HepG2 (cell line): ENCODE measurements around the gene TBXAS1. TPM values are rescaled to one million over a fixed set of nuclear protein-coding genes. Genes with fewer than 3 reads are reported as not detected.

ENCODE experiments used
- ATAC-seq: fragments of 200-7000 bp; cut with Tn5 transposase; 3 replicates; pipeline ENCODE4 v1.9.1; 2020; ENCODE audit warnings: mild to moderate bottlenecking, moderate library complexity
- BruUV-seq: library from RNA; stranded (reverse); fragments of 400-500 nt; replicated peaks from 2 replicates; lab custom pipeline; 2021; lab: Mats Ljungman, UMichigan
- CTCF ChIA-PET: fragments of 300-600 bp; formaldehyde crosslinking; extraction: SDS; loops from one replicate; lab custom pipeline; 2021; ENCODE audit warnings: low total read pairs, inconsistent platforms, low intra/inter-chr PET ratio; lab: Yijun Ruan, JAX
- POLR2A ChIA-PET: fragments of 350-600 bp; sonication (Branson Sonifier 250); formaldehyde crosslinking; loops from one replicate; lab custom pipeline; 2020; ENCODE audit warnings: antibody characterized with exemption, inconsistent platforms; lab: Yijun Ruan, JAX
- DNase-seq: peaks from one replicate; pipeline ENCODE4 v3.0.0-alpha.2; 2015; ENCODE audit warnings: low spot score
- FAIRE-seq: peaks from 3 replicates; lab custom pipeline; 2011; peaks lifted over from hg19 to GRCh38; lab: Jason Lieb, UNC
- H2AFZ ChIP-seq: one replicate; pipeline ENCODE4 v1.6.1; 2011; ENCODE audit warnings: low read length, inconsistent platforms
- H3K27ac ChIP-seq: fragments of 300-600 bp; 3 replicates; pipeline ENCODE4 v1.8.0; 2011; ENCODE audit warnings: mixed run types, mild to moderate bottlenecking, mixed read lengths, low read length, inconsistent platforms; ENCODE audit not compliant: insufficient read depth; ENCODE audit errors: extremely low read length
- H3K27me3 ChIP-seq, 2 experiments: fragments of 200-600 bp in 1 of 2; 2 replicates in 1 of 2; 3 replicates in 1 of 2; pipeline versions ENCODE4 v1.6.0 to v1.8.0; 2011; ENCODE audit warnings: low read length in 2 of 2, mild to moderate bottlenecking in 2 of 2, moderate library complexity in 2 of 2, inconsistent platforms in 1 of 2; ENCODE audit not compliant: insufficient read depth in 2 of 2, control insufficient read depth in 1 of 2
- H3K36me3 ChIP-seq, 2 experiments: fragments of 200-600 bp in 1 of 2; replicated peaks in 1 of 2; 2 replicates in 1 of 2; 3 replicates in 1 of 2; pipeline versions ENCODE4 v1.5.1 to v1.8.0; 2011; ENCODE audit warnings: low read length in 2 of 2, inconsistent platforms in 1 of 2; ENCODE audit not compliant: insufficient read depth in 2 of 2, control insufficient read depth in 1 of 2
- H3K4me1 ChIP-seq: 2 replicates; pipeline ENCODE4 v1.5.1; 2012; ENCODE audit warnings: low read length, inconsistent platforms; ENCODE audit not compliant: insufficient read depth
- H3K4me2 ChIP-seq: 2 replicates; pipeline ENCODE4 v1.6.0; 2011; ENCODE audit warnings: low read depth, low read length, inconsistent platforms
- H3K4me3 ChIP-seq, 3 experiments: fragments of 200-600 bp in 1 of 3; sonication (generic), shearing (Covaris generic) in 1 of 3; replicated peaks in 1 of 3; 2 replicates each; pipeline ENCODE4 v1.5.1; 2011 to 2016; ENCODE audit warnings: low read length in 3 of 3, inconsistent platforms in 2 of 3, low read depth in 2 of 3, mild to moderate bottlenecking in 2 of 3, control low read depth in 1 of 3, mixed read lengths in 1 of 3; ENCODE audit not compliant: insufficient read depth in 1 of 3
- H3K79me2 ChIP-seq: one replicate; pipeline ENCODE4 v1.6.1; 2011; ENCODE audit warnings: low read length, inconsistent platforms; ENCODE audit not compliant: insufficient read depth
- H3K9ac ChIP-seq: 2 replicates; pipeline ENCODE4 v1.6.0; 2011; ENCODE audit warnings: mild to moderate bottlenecking, low read depth, low read length, inconsistent platforms; ENCODE audit not compliant: insufficient read depth
- H3K9me3 ChIP-seq: 2 replicates; pipeline ENCODE4 v1.5.1; 2012; ENCODE audit warnings: mild to moderate bottlenecking, low read length
- H4K20me1 ChIP-seq: 2 replicates; pipeline ENCODE4 v1.6.0; 2011; ENCODE audit warnings: inconsistent platforms, mild to moderate bottlenecking, low read length, moderate library complexity; ENCODE audit not compliant: insufficient read depth
- CENPT ChIP-seq: sonication (generic); formaldehyde crosslinking; IDR thresholded peaks from 2 replicates; pipeline ENCODE4 v1.8.0; 2022; ENCODE audit warnings: low read depth, mild to moderate bottlenecking, moderate library complexity, missing genetic modification reagents
- ELF1 ChIP-seq: sonication (generic); formaldehyde crosslinking; IDR thresholded peaks from 2 replicates; pipeline ENCODE4 v1.4.0; 2020; ENCODE audit warnings: missing genetic modification reagents
- ELF4 ChIP-seq: sonication (generic); formaldehyde crosslinking; IDR thresholded peaks from 2 replicates; pipeline ENCODE4 v1.5.0; 2020; ENCODE audit warnings: missing genetic modification reagents, mild to moderate bottlenecking, moderate library complexity, borderline replicate concordance
- HMG20A ChIP-seq: IDR thresholded peaks from 2 replicates; pipeline ENCODE4 v1.6.1; 2016; ENCODE audit warnings: borderline replicate concordance
- MTF1 ChIP-seq: sonication (generic); formaldehyde crosslinking; IDR thresholded peaks from 2 replicates; pipeline ENCODE4 v1.5.0; 2020; ENCODE audit warnings: missing genetic modification reagents
- NFE2 ChIP-seq: sonication (generic); formaldehyde crosslinking; IDR thresholded peaks from 2 replicates; pipeline ENCODE4 v1.4.0; 2020; ENCODE audit warnings: missing genetic modification reagents
- RORA ChIP-seq: sonication (generic); formaldehyde crosslinking; IDR thresholded peaks from 2 replicates; pipeline ENCODE4 v1.5.0; 2020; ENCODE audit warnings: mild to moderate bottlenecking, missing genetic modification reagents, moderate library complexity
- SKI ChIP-seq: fragments of 450-650 bp; IDR thresholded peaks from one replicate; pipeline ENCODE4 v1.6.1; 2018; ENCODE audit warnings: mild to moderate bottlenecking; ENCODE audit not compliant: partially characterized antibody
- ZFY ChIP-seq: sonication (generic); formaldehyde crosslinking; IDR thresholded peaks from 2 replicates; pipeline ENCODE4 v1.4.0; 2020; ENCODE audit warnings: missing genetic modification reagents
- ZNF460 ChIP-seq: sonication (generic); formaldehyde crosslinking; IDR thresholded peaks from 2 replicates; pipeline ENCODE4 v1.5.1; 2020; ENCODE audit warnings: missing genetic modification reagents, mild to moderate bottlenecking, borderline replicate concordance
- ZNF572 ChIP-seq: sonication (generic); formaldehyde crosslinking; IDR thresholded peaks from 2 replicates; pipeline ENCODE4 v1.5.1; 2020; ENCODE audit warnings: mild to moderate bottlenecking, missing genetic modification reagents
- WGBS: methylation state at CpG from one replicate; pipeline ENCODE4 v1.1.6; 2017; ENCODE audit warnings: low lambda C conversion rate; 5-methylcytosine and 5-hydroxymethylcytosine counted together
- in situ Hi-C: cut with HindIII; loops from 2 replicates; pipeline ENCODE4 v1.10.0; 2017; ENCODE audit warnings: low pct_unique_long_range_greater_than_20kb; ENCODE audit not compliant: extremely low pct_ligation_motif_present
- intact Hi-C: fragments of 100-400 bp; cut with micrococcal nuclease; formaldehyde crosslinking; loops from one replicate; pipeline ENCODE4 v1.10.0; 2022; ENCODE audit not compliant: unreplicated experiment
- polyA plus RNA-seq, 8 experiments: library from polyadenylated mRNA; depleted of rRNA in 3 of 8; stranded (reverse) in 7 of 8; unstranded in 1 of 8; fragments of >200 nt; fragmentation: Illumina TruSeq in 4 of 8; extraction: Trizol in 4 of 8; gene quantifications; 2 replicates each; pipeline versions ENCODE4 v1.2.1 to v1.2.3, GENCODE V29; 2011 to 2016; ENCODE audit warnings: low read depth in 4 of 8, missing spikeins in 1 of 8, mixed read lengths in 1 of 8; ENCODE audit not compliant: insufficient read depth in 1 of 8
- total RNA-seq, 5 experiments: library from RNA; depleted of rRNA; stranded (reverse); fragments of >200 nt; fragmentation: Illumina TruSeq; extraction: Trizol; gene quantifications; 2 replicates each; pipeline ENCODE4 v1.2.3, GENCODE V29; 2016; ENCODE audit warnings: low read depth in 1 of 5
- TF ChIP-seq, protein P1 (sequence below): sonication (generic); formaldehyde crosslinking; IDR thresholded peaks from 2 replicates; pipeline ENCODE4 v1.4.0; 2020; ENCODE audit warnings: mild to moderate bottlenecking, missing genetic modification reagents, borderline replicate concordance
- TF ChIP-seq, protein P2 (sequence below): sonication (generic); formaldehyde crosslinking; IDR thresholded peaks from 2 replicates; pipeline ENCODE4 v1.4.0; 2020; ENCODE audit warnings: missing genetic modification reagents
- TF ChIP-seq, protein P3 (sequence below), 2 experiments: fragments of 450-650 bp in 1 of 2; sonication (generic) in 1 of 2; formaldehyde crosslinking; IDR thresholded peaks; 2 replicates each; pipeline versions ENCODE4 v1.5.0 to v1.8.0; 2020 to 2022; ENCODE audit warnings: mild to moderate bottlenecking in 1 of 2, missing genetic modification reagents in 1 of 2
- TF ChIP-seq, protein P4 (sequence below): sonication (generic); IDR thresholded peaks from 2 replicates; pipeline ENCODE4 v1.6.1; 2016; ENCODE audit warnings: low read depth, borderline replicate concordance

The TBXAS1 gene
- total and polyA plus RNA-seq, 2 of the 13 experiments (the other 11 are each of a cell fraction or from before 2014, with no cell fraction given) = 4.0 to 4.9 TPM

DNA sequence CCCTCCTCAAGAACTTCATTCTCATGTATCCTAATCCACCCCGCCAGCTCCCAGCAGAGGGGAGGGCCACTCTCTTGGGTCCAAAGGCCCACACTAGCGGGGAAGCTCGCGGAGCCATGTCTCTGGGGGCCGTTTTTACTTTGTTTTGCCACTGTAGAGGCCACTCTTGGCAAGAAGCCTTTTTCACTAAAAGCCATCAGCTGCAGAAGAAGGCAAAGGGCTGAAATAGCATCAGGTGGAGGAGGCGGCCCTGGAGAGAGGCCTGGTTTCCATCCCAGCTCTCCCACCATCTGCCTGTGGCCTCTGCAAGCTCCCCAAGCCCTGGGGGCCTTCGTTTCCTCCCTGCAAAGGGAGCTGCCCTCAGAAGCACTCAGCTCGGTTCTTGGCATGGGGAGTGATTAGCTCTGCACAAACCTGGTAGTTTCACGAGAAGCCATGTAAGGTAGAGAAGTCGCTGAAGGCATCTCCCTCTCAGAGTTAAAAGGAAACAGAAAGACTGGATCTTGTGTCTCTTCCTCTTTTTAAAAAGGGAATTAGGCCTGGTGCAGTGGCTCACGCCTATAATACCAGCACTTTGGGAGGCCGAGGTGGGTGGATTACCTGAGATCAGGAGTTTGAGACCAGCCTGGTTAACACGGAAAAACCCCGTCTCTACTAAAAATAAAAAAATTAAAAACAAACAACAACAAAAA, 163.4 kb downstream of the TBXAS1 start:
- peak overlapping the region; percentile 73 for H3K4me2 ChIP-seq
- peaks cover 0 to 26% of the 10 kb centered on the region in 2 experiments; a peak in 4 of 5 replicates for H3K27me3 ChIP-seq
- H3K27ac ChIP-seq = no peak overlapping the region
- H2AFZ ChIP-seq = no peak overlapping the region
- DNase-seq (no peak), ATAC-seq (peak; percentile 62), FAIRE-seq (no peak)
- no peaks in the 10 kb centered on the region for H3K79me2 ChIP-seq
- peaks cover 55% of the 10 kb centered on the region for H3K4me1 ChIP-seq
- in situ Hi-C loops = no loop called here
- intact Hi-C loops = no loop called here
- POLR2A ChIA-PET = no interaction called here
- BruUV-seq = no TSS peak
- H3K9ac ChIP-seq = 0 out of 2 replicates have a peak overlapping the region, but pooled peaks have one; percentile 12
- H3K4me3 ChIP-seq = peak overlapping the region in 2 of 3 experiments; percentile 35 to 56; a peak in 3 of 6 replicates
- H4K20me1 ChIP-seq = no peaks in the 10 kb centered on the region
- 31% methylated on average over 11 of the region's 14 CpGs for WGBS
- CTCF ChIA-PET = no interaction called here
- no peaks in the 10 kb centered on the region for H3K36me3 ChIP-seq
- H3K9me3 ChIP-seq = no peaks in the 10 kb centered on the region
- TF ChIP-seq CENPT (CRISPR knock-in tag) (no peak), HMG20A (no peak), RORA (no peak), NFE2 (no peak), ZNF572 (CRISPR knock-in tag) (no peak), ELF1 (CRISPR knock-in tag) (no peak), SKI (no peak), MTF1 (no peak), ZNF460 (CRISPR knock-in tag) (no peak), ZFY (CRISPR knock-in tag) (peak; percentile 28; the same call in 1 of the 2 replicates), ELF4 (CRISPR knock-in tag) (no peak)
- TF ChIP-seq, protein P1, sequence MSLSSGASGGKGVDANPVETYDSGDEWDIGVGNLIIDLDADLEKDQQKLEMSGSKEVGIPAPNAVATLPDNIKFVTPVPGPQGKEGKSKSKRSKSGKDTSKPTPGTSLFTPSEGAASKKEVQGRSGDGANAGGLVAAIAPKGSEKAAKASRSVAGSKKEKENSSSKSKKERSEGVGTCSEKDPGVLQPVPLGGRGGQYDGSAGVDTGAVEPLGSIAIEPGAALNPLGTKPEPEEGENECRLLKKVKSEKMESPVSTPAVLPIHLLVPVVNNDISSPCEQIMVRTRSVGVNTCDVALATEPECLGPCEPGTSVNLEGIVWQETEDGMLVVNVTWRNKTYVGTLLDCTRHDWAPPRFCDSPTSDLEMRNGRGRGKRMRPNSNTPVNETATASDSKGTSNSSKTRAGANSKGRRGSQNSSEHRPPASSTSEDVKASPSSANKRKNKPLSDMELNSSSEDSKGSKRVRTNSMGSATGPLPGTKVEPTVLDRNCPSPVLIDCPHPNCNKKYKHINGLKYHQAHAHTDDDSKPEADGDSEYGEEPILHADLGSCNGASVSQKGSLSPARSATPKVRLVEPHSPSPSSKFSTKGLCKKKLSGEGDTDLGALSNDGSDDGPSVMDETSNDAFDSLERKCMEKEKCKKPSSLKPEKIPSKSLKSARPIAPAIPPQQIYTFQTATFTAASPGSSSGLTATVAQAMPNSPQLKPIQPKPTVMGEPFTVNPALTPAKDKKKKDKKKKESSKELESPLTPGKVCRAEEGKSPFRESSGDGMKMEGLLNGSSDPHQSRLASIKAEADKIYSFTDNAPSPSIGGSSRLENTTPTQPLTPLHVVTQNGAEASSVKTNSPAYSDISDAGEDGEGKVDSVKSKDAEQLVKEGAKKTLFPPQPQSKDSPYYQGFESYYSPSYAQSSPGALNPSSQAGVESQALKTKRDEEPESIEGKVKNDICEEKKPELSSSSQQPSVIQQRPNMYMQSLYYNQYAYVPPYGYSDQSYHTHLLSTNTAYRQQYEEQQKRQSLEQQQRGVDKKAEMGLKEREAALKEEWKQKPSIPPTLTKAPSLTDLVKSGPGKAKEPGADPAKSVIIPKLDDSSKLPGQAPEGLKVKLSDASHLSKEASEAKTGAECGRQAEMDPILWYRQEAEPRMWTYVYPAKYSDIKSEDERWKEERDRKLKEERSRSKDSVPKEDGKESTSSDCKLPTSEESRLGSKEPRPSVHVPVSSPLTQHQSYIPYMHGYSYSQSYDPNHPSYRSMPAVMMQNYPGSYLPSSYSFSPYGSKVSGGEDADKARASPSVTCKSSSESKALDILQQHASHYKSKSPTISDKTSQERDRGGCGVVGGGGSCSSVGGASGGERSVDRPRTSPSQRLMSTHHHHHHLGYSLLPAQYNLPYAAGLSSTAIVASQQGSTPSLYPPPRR (CRISPR knock-in tag) = no peak
- TF ChIP-seq, protein P2, sequence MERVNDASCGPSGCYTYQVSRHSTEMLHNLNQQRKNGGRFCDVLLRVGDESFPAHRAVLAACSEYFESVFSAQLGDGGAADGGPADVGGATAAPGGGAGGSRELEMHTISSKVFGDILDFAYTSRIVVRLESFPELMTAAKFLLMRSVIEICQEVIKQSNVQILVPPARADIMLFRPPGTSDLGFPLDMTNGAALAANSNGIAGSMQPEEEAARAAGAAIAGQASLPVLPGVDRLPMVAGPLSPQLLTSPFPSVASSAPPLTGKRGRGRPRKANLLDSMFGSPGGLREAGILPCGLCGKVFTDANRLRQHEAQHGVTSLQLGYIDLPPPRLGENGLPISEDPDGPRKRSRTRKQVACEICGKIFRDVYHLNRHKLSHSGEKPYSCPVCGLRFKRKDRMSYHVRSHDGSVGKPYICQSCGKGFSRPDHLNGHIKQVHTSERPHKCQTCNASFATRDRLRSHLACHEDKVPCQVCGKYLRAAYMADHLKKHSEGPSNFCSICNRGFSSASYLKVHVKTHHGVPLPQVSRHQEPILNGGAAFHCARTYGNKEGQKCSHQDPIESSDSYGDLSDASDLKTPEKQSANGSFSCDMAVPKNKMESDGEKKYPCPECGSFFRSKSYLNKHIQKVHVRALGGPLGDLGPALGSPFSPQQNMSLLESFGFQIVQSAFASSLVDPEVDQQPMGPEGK (CRISPR knock-in tag) = 0 out of 2 replicates have a peak, but pooled peaks have one; percentile 36
- TF ChIP-seq, protein P3, sequence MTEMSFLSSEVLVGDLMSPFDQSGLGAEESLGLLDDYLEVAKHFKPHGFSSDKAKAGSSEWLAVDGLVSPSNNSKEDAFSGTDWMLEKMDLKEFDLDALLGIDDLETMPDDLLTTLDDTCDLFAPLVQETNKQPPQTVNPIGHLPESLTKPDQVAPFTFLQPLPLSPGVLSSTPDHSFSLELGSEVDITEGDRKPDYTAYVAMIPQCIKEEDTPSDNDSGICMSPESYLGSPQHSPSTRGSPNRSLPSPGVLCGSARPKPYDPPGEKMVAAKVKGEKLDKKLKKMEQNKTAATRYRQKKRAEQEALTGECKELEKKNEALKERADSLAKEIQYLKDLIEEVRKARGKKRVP (CRISPR knock-in tag; IDR thresholded peaks at IDR 0.05) = no peak
- TF ChIP-seq, protein P4, sequence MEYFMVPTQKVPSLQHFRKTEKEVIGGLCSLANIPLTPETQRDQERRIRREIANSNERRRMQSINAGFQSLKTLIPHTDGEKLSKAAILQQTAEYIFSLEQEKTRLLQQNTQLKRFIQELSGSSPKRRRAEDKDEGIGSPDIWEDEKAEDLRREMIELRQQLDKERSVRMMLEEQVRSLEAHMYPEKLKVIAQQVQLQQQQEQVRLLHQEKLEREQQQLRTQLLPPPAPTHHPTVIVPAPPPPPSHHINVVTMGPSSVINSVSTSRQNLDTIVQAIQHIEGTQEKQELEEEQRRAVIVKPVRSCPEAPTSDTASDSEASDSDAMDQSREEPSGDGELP = no peak
